AG10803 (cell line): ENCODE data around the gene RNF11.

ENCODE experiments used
- DNase-seq: peaks from one replicate; pipeline ENCODE4 v3.0.0; 2010; ENCODE audit warnings: low read depth
- H3K4me3 ChIP-seq: 2 replicates; pipeline ENCODE4 v1.5.1; 2011; ENCODE audit warnings: mild to moderate bottlenecking, low read length, control low read depth
- CTCF ChIP-seq: conservative IDR thresholded peaks from 2 replicates; pipeline ENCODE4 v1.5.1; 2011; ENCODE audit warnings: mild to moderate bottlenecking, low read length, control low read depth, inconsistent platforms

Gene RNF11

DNA sequence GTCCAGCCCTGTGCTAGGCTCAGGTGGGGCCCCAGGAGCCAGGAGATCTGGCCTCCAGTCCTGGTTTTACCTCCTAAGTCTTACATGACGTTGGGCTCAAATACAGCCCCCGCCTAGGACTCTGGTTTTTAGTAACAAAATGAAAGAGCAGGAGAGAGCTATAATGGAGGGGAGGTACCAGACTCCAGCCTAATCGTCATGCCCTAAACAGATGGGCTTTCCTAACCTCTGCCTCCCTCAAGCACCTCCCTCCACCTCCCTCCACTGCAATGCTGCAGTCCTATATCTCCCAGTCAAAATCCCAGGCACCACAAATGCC lies 65.7 kb downstream of the RNF11 start:
- H3K4me3 ChIP-seq = no peak overlapping the region
- DNase-seq = no peak
- no peak for TF ChIP-seq CTCF

- TF ChIP-seq CTCF = no peak
- DNase-seq = no peak
- H3K4me3 ChIP-seq = no peak overlapping the region
Observed at GRCh38 chr1:51302270-51302669, 66.2 kb downstream of the RNF11 start.

DNA sequence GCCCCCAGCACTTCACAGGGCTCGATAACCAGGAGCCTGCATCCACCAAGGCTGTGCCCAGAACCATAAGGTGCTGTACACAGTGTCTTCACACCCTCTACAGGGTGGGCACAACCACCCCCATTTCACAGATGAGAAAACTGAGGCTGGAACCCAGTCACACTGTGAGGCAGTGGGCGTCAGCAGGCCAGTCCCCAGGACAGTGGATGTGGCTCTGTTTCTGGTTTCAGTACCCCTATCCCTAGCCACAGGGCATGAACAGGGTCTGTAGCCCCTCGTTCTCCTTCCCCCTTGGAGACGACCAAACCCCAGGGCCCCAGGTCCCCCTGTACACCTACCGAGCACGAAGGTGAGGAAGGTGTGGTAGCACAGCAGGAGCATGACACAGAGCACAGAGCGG lies 66.7 kb downstream of the RNF11 start:
- TF ChIP-seq CTCF = no peak
- DNase-seq = no peak
- no peak overlapping the region for H3K4me3 ChIP-seq

- no peak for DNase-seq
- TF ChIP-seq CTCF = no peak
Observed at GRCh38 chr1:51303315-51303714, 67.2 kb downstream of the RNF11 start.

GRCh38 chr1:51303751-51304251 lies 67.7 kb downstream of the RNF11 start:
- no peak overlapping the region for H3K4me3 ChIP-seq
- TF ChIP-seq CTCF = no peak
- no peak for DNase-seq

More at GRCh38 chr1:51303315-51303714, 67.2 kb downstream of the RNF11 start:
- H3K4me3 ChIP-seq = no peak overlapping the region

DNA sequence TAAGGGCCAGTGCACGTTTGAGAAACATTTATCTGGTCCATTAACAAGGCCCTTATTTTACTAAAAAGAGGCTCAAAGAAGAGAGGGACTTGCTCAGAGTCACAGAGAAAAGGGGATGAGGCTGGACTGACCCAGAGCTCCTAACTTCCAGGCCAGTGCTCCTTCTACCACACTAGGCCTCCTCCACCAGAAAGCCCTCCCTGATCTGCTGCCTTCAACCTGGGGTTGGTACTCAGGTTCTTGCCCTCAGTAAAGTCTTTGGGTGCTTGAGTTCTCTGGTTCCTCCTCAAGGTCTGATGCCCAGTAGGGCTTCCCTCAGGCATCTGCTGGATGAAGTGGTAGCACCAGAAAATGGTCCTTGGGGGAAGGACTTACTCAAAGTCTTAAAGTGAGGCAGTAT lies 68.3 kb downstream of the RNF11 start:
- no peak overlapping the region for H3K4me3 ChIP-seq
- no peak for TF ChIP-seq CTCF
- no peak for DNase-seq

- DNase-seq = no peak
- no peak for TF ChIP-seq CTCF
- H3K4me3 ChIP-seq = no peak overlapping the region
Observed at GRCh38 chr1:51305371-51305823, 69.3 kb downstream of the RNF11 start.
